NCI-H1092 treated with DMSO at 0.1 percent for 48 hours (cell line): ENCODE measurements around the gene RHBDD1.

Experiments used
- DNase-seq: peaks from one replicate; lab custom pipeline; 2025; lab: John Stamatoyannopoulos, UW

The RHBDD1 gene

DNA sequence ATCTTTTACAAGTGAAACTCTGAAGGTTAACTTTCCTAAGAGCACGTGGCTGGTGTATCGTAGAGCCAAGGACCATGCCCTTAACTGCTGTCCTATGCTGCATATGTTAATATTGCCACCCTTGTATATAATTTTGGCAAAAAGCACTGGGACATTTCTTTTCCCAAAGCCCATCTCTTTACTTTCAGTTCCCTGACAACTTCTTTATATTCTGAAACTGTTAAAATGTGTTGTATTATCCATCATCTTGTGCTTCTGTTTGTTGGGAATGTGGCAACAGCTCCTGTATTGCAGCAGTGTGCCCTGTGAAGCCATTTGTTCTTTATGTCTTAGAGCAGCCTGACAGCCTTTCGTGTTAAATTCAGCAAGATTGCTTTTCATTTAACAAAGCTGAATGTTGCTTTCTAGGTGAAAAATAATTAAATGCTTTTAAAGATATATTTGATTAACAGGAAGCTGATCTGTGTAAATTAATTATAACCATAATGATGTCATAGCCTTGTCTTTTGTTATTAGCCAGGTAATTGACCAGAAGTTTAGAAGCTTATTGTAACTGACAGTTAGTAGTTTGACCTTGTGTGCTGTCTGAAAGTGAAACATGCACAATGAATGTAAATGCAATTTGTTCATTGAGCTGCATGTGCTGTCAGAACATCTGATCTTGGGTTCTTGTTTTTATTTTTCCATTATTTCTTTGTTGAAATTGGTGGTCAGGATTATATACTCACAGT, 9.7 kb downstream of the RHBDD1 start:
- DNase-seq = no peak

GRCh38 chr2:226847090-226847489, 11.2 kb downstream of the RHBDD1 start:
- no peak for DNase-seq

GRCh38 chr2:226847511-226847910, 11.7 kb downstream of the RHBDD1 start:
- DNase-seq = no peak

- no peak for DNase-seq
These were observed 13.5 kb downstream of the RHBDD1 start for GRCh38 chr2:226849349-226849748.

GRCh38 chr2:226850024-226850423, 14.2 kb downstream of the RHBDD1 start:
- DNase-seq = no peak

GRCh38 chr2:226855787-226856186, 19.9 kb downstream of the RHBDD1 start:
- DNase-seq = no peak

DNA sequence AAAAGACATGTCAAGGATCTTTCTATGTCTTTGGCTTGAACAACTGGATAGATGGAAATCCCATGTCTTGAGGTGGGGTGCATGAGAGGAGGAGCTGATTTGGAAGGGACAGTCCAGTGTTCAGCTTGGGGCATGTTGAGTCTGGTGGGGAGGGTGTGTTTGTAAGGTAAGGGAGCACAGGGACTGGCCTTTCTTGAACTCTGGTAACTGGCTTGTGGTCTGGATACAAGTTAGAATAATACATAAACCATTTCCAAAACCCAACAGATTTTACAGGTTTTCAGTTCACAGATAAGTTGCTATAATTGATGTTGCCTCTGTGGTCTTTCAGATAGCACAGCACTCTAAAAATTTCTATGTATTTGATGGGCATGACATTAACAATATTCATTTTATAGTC, 24.2 kb downstream of the RHBDD1 start:
- no peak for DNase-seq

DNA sequence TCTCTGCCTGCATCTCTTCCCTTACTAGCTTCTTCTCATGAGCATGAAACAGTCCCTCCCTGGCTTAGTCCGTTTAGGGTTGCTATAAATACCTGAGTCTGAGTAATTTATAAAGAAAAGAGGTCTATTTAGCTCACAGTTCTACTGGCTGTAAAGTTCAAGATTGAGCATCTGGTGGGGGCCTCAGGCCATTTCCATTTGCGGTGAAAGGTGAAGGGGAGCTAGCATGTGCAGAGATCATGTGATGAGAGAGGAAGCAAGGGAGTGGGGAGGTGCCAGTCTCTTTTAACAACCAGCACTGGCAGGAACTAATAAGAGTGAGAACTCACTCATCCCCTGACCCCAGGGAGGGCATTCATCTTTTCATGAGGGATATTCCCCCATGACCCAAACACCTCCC, 26.8 kb downstream of the RHBDD1 start:
- no peak for DNase-seq

DNA sequence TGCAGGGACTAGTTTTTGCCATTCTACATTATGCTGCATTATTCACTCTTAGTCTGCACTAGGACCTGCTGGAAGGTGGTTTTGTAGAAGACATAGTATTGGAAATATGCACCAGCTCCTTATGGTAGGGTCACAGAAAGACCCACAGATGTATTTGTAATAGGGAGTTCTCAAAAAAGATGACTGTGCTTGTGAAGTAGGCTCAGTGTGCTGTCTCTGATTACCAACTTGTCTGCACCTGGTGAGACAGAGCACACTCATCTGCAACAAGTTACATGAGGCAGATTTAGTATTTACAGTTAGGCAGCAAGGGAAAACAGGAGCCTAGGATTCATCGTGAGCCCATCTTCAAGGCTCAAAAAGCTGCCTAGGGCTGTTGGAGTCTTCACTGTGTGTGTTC, 29.4 kb downstream of the RHBDD1 start:
- no peak for DNase-seq

DNA sequence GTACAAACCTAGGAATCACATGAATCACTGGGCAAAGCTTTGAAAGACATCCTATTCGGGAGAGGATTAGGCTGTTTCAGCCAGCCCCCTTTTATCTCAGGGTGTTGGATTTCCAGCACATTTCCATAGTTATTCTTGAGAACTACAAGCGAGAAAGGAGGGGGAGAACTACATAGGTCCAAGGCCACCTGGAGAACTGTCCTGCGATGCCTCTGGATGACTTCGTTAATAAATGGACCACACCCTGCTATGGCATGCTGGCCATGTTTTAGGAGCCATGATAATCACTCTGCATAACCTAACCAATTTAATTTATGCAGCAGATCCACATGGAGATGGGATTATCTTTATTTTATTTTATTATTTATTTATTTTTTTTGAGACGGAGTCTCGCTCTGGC, 29.9 kb downstream of the RHBDD1 start:
- no peak for DNase-seq

DNA sequence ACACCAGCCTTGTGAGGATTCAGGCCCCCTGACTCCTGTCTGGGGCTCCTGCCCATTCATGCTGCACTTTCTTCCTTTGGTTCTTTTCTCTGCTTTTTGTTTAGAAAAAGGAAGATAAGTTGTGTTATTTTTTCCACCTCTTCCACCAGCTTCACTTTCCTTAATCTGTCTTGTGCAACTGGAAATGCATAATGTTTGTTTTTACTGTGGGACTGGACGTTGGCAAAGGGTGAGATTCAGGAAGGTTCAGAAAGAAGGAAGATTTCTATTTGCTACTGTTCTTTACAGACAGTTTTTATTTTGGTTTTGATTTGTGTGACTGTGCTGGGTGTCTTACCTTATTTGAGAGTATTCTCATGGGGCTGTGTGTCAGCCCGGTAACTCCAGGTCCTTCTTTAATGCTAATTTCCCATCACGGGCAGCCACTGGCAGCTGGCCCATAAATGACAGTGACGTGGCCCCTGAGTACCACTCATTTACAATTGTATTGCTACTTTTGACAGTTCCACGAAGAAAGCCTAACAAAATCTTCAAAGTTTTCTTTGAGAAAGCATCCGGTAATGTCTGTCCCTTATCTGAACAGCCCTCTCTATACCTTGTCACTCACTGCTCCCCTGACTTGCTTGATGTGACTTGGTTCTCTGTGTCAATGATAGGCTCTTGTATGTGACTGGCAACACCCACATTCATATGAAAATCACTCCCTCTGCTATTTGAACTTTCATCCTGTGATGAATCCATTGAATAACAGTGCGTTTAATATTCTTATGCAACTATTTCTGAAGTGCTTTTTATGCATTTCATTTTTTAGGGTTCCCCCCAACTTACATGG, 32.7 kb downstream of the RHBDD1 start:
- no peak for DNase-seq

GRCh38 chr2:226869371-226869770, 33.5 kb downstream of the RHBDD1 start:
- no peak for DNase-seq

- DNase-seq = no peak
These were observed 37.3 kb downstream of the RHBDD1 start for GRCh38 chr2:226873051-226873620.

GRCh38 chr2:226873826-226874225, 38.0 kb downstream of the RHBDD1 start:
- no peak for DNase-seq

DNA sequence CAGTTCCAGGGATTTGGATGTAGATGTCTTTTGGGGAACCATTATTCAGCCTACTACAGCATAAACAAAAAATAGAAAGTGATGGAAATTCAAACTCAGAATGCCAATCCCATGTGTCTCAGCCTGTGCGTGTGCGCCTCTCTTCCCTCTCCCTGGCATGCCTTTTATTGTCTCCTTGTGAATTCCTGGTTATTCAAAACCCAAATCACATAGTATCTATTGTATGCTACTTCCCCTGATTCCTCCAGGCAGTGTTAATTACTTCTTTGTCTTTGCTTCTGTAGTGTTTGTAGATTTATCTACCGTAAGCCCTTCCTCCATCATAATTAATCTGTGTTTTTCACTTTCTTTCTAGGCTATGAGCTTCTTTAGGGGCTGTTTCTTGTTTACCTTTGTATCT, 38.9 kb downstream of the RHBDD1 start:
- DNase-seq = no peak

- DNase-seq = no peak
These were observed 39.8 kb downstream of the RHBDD1 start for GRCh38 chr2:226875438-226876225.

GRCh38 chr2:226877491-226877890, 41.6 kb downstream of the RHBDD1 start:
- no peak for DNase-seq

DNA sequence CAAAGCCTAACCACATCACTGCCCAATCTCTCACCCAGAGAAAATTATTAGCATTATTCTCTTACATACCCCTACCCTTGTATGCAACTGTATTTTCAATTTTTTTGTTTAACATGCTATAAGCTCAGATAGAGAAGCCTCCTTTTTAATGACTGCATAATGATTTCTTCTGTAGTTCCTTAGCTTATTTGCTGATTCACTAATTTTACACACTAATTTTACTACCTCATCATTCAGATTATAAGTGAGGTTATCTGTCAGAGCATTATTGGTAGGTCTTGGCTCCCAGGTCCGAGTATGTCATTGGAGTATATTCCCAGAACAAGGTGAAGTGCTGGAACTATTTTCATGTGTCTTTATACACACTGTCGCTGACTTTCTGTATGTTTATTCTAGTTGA, 45.4 kb downstream of the RHBDD1 start:
- no peak for DNase-seq

- DNase-seq = no peak
These were observed 46.8 kb downstream of the RHBDD1 start for GRCh38 chr2:226882606-226883005.

DNA sequence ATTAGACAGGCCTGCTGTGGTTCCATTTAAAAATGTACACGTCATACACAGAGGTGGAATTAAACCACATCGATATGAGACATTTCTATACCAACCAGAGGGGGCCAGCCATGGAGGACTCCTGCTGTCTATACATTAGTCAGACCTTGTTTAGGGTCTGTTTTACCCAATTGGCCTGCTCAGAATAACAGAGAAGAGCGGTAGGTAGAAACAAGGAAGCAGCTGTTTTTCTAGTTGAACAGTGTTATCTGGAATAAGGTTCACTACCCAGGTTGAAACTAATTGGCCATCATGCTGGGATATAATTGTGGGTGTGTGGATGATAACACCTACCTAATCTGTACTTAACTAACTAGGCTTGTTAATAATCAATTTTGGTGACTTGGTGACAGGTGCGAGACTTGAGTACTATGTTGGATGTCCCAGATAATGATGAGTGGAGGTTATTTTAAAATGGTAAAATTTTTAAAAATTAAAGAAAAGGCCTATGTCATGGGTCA, 47.5 kb downstream of the RHBDD1 start:
- no peak for DNase-seq

DNA sequence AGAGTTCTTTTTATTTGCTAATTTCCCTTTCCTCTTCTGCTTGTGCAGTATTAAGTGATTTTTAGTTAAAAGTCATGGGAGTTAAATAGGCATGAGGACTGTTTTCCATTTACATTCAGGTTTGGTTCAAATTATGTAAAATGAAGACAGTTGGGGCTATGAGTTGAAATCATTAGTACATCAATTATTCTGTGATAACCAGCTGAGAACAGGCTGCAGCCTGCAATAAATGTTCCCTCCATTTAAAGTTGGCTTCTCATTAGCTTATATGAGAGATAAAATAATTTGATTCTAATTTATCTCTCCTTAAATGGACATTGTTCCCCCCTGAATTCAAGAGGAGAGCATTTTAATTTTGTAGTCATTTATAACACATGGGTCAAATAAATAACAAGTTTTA, 48.3 kb downstream of the RHBDD1 start:
- DNase-seq = no peak

GRCh38 chr2:226885769-226886435, 50.0 kb downstream of the RHBDD1 start:
- DNase-seq = no peak
